CD4-positive, CD25-positive, alpha-beta regulatory T cell (primary cell): ENCODE measurements around the gene HNRNPM. TPM values are rescaled to one million over a fixed set of nuclear protein-coding genes. Genes with fewer than 3 reads are reported as not detected.

Experiments
- ATAC-seq, 2 donors: fragments of 150-1000 bp; cut with Tn5 transposase; one replicate each; pipeline ENCODE4 v1.10.0; 2021; ENCODE audit warnings: low read depth in 2 of 2, moderate number of reproducible peaks in 2 of 2, moderate library complexity in 1 of 2
- DNase-seq, 3 donors: peaks; one replicate each; pipeline versions ENCODE4 v3.0.0 to v3.0.0-alpha.2; 2012 to 2022; ENCODE audit warnings: mixed read lengths in 1 of 3
- H3K27ac ChIP-seq: one replicate; pipeline ENCODE4 v1.7.0; 2013; ENCODE audit warnings: mild to moderate bottlenecking, low read length; ENCODE audit not compliant: insufficient read depth, poor library complexity, severe bottlenecking
- H3K27me3 ChIP-seq: one replicate; pipeline ENCODE4 v1.7.0; 2013; ENCODE audit warnings: low read length; ENCODE audit not compliant: control insufficient read depth, insufficient read depth
- H3K36me3 ChIP-seq: one replicate; pipeline ENCODE4 v1.7.0; 2013; ENCODE audit warnings: mild to moderate bottlenecking, low read length, moderate library complexity; ENCODE audit not compliant: control insufficient read depth, insufficient read depth
- H3K4me1 ChIP-seq: 2 replicates; pipeline ENCODE4 v1.7.0; 2013; ENCODE audit warnings: mild to moderate bottlenecking, low read length; ENCODE audit not compliant: insufficient read depth, control insufficient read depth, poor library complexity, severe bottlenecking
- H3K4me3 ChIP-seq: one replicate; pipeline ENCODE4 v1.7.0; 2013; ENCODE audit warnings: low read depth, mild to moderate bottlenecking, low read length, moderate library complexity
- H3K9me3 ChIP-seq, 2 experiments: 1 replicate in 1 of 2; 2 replicates in 1 of 2; pipeline ENCODE4 v1.7.0; 2013; ENCODE audit warnings: low read length in 2 of 2, mild to moderate bottlenecking in 1 of 2, moderate library complexity in 1 of 2; ENCODE audit not compliant: control insufficient read depth in 2 of 2
- H3K27ac Mint-ChIP-seq, 3 donors: one replicate each; pipeline ENCODE4 v1.8.0; 2020 to 2022; ENCODE audit warnings: mild to moderate bottlenecking in 3 of 3, mixed read lengths in 3 of 3, moderate library complexity in 2 of 3
- H3K27me3 Mint-ChIP-seq: one replicate; pipeline ENCODE4 v1.8.0; 2022; ENCODE audit warnings: mild to moderate bottlenecking, mixed read lengths
- H3K36me3 Mint-ChIP-seq: one replicate; pipeline ENCODE4 v1.8.0; 2020; ENCODE audit warnings: mixed read lengths
- H3K4me1 Mint-ChIP-seq, 4 donors: one replicate each; pipeline ENCODE4 v1.8.0; 2020 to 2022; ENCODE audit warnings: mixed read lengths in 4 of 4, mild to moderate bottlenecking in 1 of 4
- H3K4me3 Mint-ChIP-seq, 4 donors: one replicate each; pipeline ENCODE4 v1.8.0; 2020 to 2022; ENCODE audit warnings: mild to moderate bottlenecking in 4 of 4, mixed read lengths in 4 of 4, moderate library complexity in 3 of 4
- H3K9me3 Mint-ChIP-seq, 7 donors: one replicate each; pipeline ENCODE4 v1.8.0; 2020 to 2022; ENCODE audit warnings: mixed read lengths in 7 of 7, mild to moderate bottlenecking in 3 of 7, moderate library complexity in 2 of 7
- polyA plus RNA-seq, 4 donors: library from polyadenylated mRNA; unstranded; fragments of 300-500 nt; fragmentation: Illumina TruSeq; gene quantifications; one replicate each; pipeline ENCODE4 v1.2.3, GENCODE V29; 2021
- total RNA-seq: library from RNA; stranded (reverse); gene quantifications from one replicate; pipeline ENCODE4 v1.2.3, GENCODE V29; 2022

The HNRNPM gene
- total and polyA plus RNA-seq, 5 donors from 2014 or later, result 161 to 263 (median 184) TPM

DNA sequence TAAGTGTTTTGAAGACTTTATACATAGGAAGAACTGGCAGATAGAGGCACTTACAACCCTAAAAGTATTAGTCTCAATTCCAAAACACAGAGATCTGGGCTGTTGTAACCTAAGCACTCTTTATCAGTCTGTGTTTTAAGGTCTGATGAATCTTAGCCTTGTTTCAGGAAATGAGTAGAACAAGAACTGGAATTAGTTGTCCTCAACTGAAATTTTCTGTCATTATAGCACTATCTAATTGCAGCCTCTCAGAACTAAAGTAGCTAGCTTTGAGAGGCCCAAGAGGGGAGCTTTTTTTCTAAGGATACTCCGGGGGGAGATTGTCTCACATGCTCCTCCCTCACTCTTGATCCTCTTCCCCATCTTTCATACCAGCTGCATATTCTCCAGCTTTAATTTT is 13.1 kb downstream of the HNRNPM start:
- H3K9me3 ChIP-seq, result no peaks in the 10 kb centered on the region
- Mint-ChIP-seq H3K36me3 (peaks cover 34% of the 10 kb centered on the region), H3K27me3 (no peaks in the 10 kb centered on the region), H3K27ac (no peak overlapping the region), H3K9me3 (no peaks in the 10 kb centered on the region), H3K4me1 (peaks cover 48 to 98% (median 73%) of the 10 kb centered on the region in 4 donors), H3K4me3 (no peak overlapping the region)
- no peak overlapping the region for H3K27ac ChIP-seq
- peak overlapping the region; percentile 14 for H3K4me3 ChIP-seq
- ATAC-seq, result no peak
- H3K27me3 ChIP-seq, result no peaks in the 10 kb centered on the region
- DNase-seq, result no peak
- peaks cover 54% of the 10 kb centered on the region for H3K4me1 ChIP-seq
- H3K36me3 ChIP-seq, result peaks cover 58% of the 10 kb centered on the region

DNA sequence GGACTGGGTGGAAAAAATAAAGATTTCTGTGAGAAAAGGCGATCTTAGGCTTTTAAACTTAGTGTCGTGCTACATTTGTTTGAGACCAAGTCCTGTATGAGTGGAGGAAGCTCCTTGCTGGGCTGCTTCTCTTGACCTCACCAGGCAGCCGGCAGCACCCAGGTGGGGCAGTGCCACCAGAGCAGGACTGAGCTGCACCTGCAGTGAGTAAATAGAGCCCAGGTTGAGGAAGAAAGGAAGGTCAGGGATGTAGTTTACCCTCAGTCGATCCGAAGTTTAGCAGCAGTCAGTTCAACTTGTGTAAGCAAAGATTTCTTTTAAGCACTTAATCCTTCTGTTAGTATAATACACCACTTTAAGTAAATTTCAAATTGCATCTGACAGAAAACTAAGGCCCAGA is 13.6 kb downstream of the HNRNPM start:
- Mint-ChIP-seq H3K4me3 (peak overlapping the region in 2 of 4 donors; percentile 38 to 73), H3K9me3 (no peaks in the 10 kb centered on the region), H3K27ac (no peak overlapping the region), H3K4me1 (peaks cover 53 to 96% (median 72%) of the 10 kb centered on the region in 4 donors), H3K27me3 (no peaks in the 10 kb centered on the region), H3K36me3 (peaks cover 35% of the 10 kb centered on the region)
- DNase-seq, result no peak
- no peaks in the 10 kb centered on the region for H3K27me3 ChIP-seq
- H3K4me1 ChIP-seq, result peaks cover 48% of the 10 kb centered on the region
- no peak for ATAC-seq
- no peak overlapping the region for H3K27ac ChIP-seq
- peak overlapping the region; percentile 14 for H3K4me3 ChIP-seq
- H3K36me3 ChIP-seq, result peaks cover 60% of the 10 kb centered on the region
- H3K9me3 ChIP-seq, result no peaks in the 10 kb centered on the region

DNA sequence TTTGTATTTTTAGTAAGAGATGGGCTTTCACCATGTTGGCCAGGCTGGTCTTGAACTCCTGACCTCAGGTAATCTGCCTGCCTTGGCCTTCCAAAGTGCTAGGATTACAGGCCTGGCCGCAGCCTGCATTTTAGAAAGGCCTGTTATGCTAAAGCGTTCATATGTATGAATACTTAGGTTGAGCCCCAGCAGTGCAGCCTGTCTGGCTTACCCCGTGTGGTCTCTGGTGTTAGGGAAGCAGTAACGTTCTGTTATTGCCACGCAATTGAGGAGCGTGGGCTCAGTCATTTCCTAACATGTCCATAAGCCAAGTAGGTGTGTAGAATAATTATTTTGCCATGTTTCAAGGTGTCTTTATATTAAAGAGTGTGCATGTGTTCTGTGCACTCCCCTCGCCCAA is 14.3 kb downstream of the HNRNPM start:
- DNase-seq (no peak), ATAC-seq (no peak)
- Mint-ChIP-seq H3K4me3 (peak overlapping the region in 1 of 4 donors; percentile 51), H3K4me1 (peaks cover 52 to 91% (median 68%) of the 10 kb centered on the region in 4 donors), H3K36me3 (peaks cover 38% of the 10 kb centered on the region), H3K9me3 (no peaks in the 10 kb centered on the region), H3K27ac (no peak overlapping the region), H3K27me3 (no peaks in the 10 kb centered on the region)
- H3K27me3 ChIP-seq, result no peaks in the 10 kb centered on the region
- no peaks in the 10 kb centered on the region for H3K9me3 ChIP-seq
- peaks cover 41% of the 10 kb centered on the region for H3K4me1 ChIP-seq
- no peak overlapping the region for H3K27ac ChIP-seq
- peaks cover 67% of the 10 kb centered on the region for H3K36me3 ChIP-seq
- no peak overlapping the region for H3K4me3 ChIP-seq

- Mint-ChIP-seq H3K27me3 (no peaks in the 10 kb centered on the region), H3K4me3 (peak overlapping the region in 2 of 4 donors; percentile 37 to 51), H3K27ac (peak overlapping the region in 1 of 3 donors; percentile 2), H3K36me3 (peaks cover 44% of the 10 kb centered on the region), H3K4me1 (peaks cover 50 to 85% (median 63%) of the 10 kb centered on the region in 4 donors), H3K9me3 (no peaks in the 10 kb centered on the region)
- Histone ChIP-seq H3K36me3 (peaks cover 72% of the 10 kb centered on the region), H3K9me3 (no peaks in the 10 kb centered on the region), H3K4me1 (peaks cover 35% of the 10 kb centered on the region), H3K27ac (no peak overlapping the region), H3K4me3 (no peak overlapping the region), H3K27me3 (no peaks in the 10 kb centered on the region)
- no peak for ATAC-seq
- DNase-seq, result no peak
These were observed 14.9 kb downstream of the HNRNPM start for GRCh38 chr19:8459520-8460270.

- Histone ChIP-seq H3K36me3 (peaks cover 78% of the 10 kb centered on the region), H3K4me3 (no peak overlapping the region), H3K9me3 (no peaks in the 10 kb centered on the region), H3K27me3 (no peaks in the 10 kb centered on the region), H3K4me1 (peaks cover 28% of the 10 kb centered on the region), H3K27ac (no peak overlapping the region)
- Mint-ChIP-seq H3K36me3 (peaks cover 45% of the 10 kb centered on the region), H3K4me3 (no peak overlapping the region), H3K27ac (no peak overlapping the region), H3K9me3 (no peaks in the 10 kb centered on the region), H3K27me3 (no peaks in the 10 kb centered on the region), H3K4me1 (peaks cover 49 to 78% (median 56%) of the 10 kb centered on the region in 4 donors)
- DNase-seq, result no peak
- ATAC-seq, result no peak
These were observed 15.9 kb downstream of the HNRNPM start for GRCh38 chr19:8460516-8461298.

- no peak for ATAC-seq
- H3K36me3 Mint-ChIP-seq, result peaks cover 45% of the 10 kb centered on the region
- Histone ChIP-seq H3K4me1 (peaks cover 25% of the 10 kb centered on the region), H3K4me3 (no peak overlapping the region), H3K27me3 (no peaks in the 10 kb centered on the region), H3K27ac (no peak overlapping the region), H3K36me3 (peaks cover 78% of the 10 kb centered on the region), H3K9me3 (no peaks in the 10 kb centered on the region)
- H3K27me3 Mint-ChIP-seq, result no peaks in the 10 kb centered on the region
- no peak for DNase-seq
- no peak overlapping the region for H3K4me3 Mint-ChIP-seq
- peak overlapping the region in 1 of 3 donors; percentile 26 for H3K27ac Mint-ChIP-seq
- no peaks in the 10 kb centered on the region for H3K9me3 Mint-ChIP-seq
- H3K4me1 Mint-ChIP-seq, result peaks cover 47 to 75% (median 52%) of the 10 kb centered on the region in 4 donors
These were observed 16.6 kb downstream of the HNRNPM start for GRCh38 chr19:8461376-8461775.

DNA sequence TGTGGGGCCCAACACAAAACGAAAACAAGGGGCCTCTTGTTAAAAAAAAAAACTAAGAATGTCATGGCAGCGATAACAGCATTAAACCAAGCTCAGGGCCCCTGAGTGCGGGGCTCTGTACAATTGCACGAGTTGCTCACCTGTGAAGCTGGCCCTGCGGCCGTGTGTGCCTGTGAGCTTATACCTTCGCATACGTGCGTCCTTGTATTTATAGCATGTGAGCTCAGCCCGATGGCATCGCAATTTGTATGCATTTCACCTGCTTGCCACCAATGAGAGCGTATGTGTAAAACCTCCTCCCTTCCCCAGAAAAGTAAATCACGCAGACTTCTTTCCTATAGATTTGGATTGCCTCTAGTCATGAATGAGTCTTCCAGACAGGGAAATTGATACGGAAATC is 17.1 kb downstream of the HNRNPM start:
- no peaks in the 10 kb centered on the region for H3K9me3 Mint-ChIP-seq
- peaks cover 44% of the 10 kb centered on the region for H3K36me3 Mint-ChIP-seq
- Histone ChIP-seq H3K9me3 (no peaks in the 10 kb centered on the region), H3K4me1 (peaks cover 23% of the 10 kb centered on the region), H3K27me3 (no peaks in the 10 kb centered on the region), H3K4me3 (no peak overlapping the region), H3K36me3 (peaks cover 77% of the 10 kb centered on the region), H3K27ac (no peak overlapping the region)
- H3K27me3 Mint-ChIP-seq, result no peaks in the 10 kb centered on the region
- peaks cover 44 to 72% (median 49%) of the 10 kb centered on the region in 4 donors for H3K4me1 Mint-ChIP-seq
- H3K4me3 Mint-ChIP-seq, result no peak overlapping the region
- DNase-seq, result no peak
- H3K27ac Mint-ChIP-seq, result peak overlapping the region in 1 of 3 donors; percentile 26
- no peak for ATAC-seq
